ENCODE data around the gene DENND6B. TPM values are rescaled to one million over a fixed set of nuclear protein-coding genes. Genes with fewer than 3 reads are reported as not detected.

DENND6B gene
- total and polyA plus RNA-seq, 7 donors, result 0.46 to 1.6 (median 0.81) TPM

- Histone ChIP-seq H3K27me3 (ENCODE audit: insufficient read depth in 3 of 3, low read length in 2 of 3) (peaks cover 0 to 18% (median 10%) of the 10 kb centered on the region in 3 donors), H3K4me3 (peak overlapping the region; percentile 58), H3K36me3 (ENCODE audit: insufficient read depth in 1 of 2, low read depth in 1 of 2) (no peaks in the 10 kb centered on the region), H3K4me1 (peaks cover 46% of the 10 kb centered on the region), H3K9me3 (no peaks in the 10 kb centered on the region), H3K27ac (no peak overlapping the region)
- 42 to 59% (median 43%) methylated on average over 37 of the region's 37 CpGs for WGBS, 3 donors
- DNase-seq (no peak), ATAC-seq (no peak)
- intact Hi-C loops (cut with DNase I), result no loop called here
- TF ChIP-seq, protein P1, sequence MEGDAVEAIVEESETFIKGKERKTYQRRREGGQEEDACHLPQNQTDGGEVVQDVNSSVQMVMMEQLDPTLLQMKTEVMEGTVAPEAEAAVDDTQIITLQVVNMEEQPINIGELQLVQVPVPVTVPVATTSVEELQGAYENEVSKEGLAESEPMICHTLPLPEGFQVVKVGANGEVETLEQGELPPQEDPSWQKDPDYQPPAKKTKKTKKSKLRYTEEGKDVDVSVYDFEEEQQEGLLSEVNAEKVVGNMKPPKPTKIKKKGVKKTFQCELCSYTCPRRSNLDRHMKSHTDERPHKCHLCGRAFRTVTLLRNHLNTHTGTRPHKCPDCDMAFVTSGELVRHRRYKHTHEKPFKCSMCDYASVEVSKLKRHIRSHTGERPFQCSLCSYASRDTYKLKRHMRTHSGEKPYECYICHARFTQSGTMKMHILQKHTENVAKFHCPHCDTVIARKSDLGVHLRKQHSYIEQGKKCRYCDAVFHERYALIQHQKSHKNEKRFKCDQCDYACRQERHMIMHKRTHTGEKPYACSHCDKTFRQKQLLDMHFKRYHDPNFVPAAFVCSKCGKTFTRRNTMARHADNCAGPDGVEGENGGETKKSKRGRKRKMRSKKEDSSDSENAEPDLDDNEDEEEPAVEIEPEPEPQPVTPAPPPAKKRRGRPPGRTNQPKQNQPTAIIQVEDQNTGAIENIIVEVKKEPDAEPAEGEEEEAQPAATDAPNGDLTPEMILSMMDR (IDR thresholded peaks at IDR 0.05), result no peak
These were observed 59.8 kb downstream of the DENND6B start for GRCh38 chr22:50266994-50267393.

GRCh38 chr22:50264946-50265669 lies 61.7 kb downstream of the DENND6B start:
- peaks cover 0 to 6% (median 0%) of the 10 kb centered on the region in 3 donors for H3K27me3 ChIP-seq (ENCODE audit: insufficient read depth in 3 of 3, low read length in 2 of 3)
- intact Hi-C loops (cut with DNase I), result no loop called here

GRCh38 chr22:50264104-50264745 lies 62.6 kb downstream of the DENND6B start:
- Histone ChIP-seq H3K36me3 (ENCODE audit: insufficient read depth in 1 of 2, low read depth in 1 of 2) (no peaks in the 10 kb centered on the region), H3K27me3 (ENCODE audit: insufficient read depth in 3 of 3, low read length in 2 of 3) (peaks cover 0 to 4% (median 0%) of the 10 kb centered on the region in 3 donors)
- intact Hi-C loops (cut with DNase I), result no loop called here

More at GRCh38 chr22:50264946-50265669, 61.7 kb downstream of the DENND6B start:
- 78 to 85% (median 83%) methylated on average over 13 to 15 of the region's 15 CpGs for WGBS, 3 donors
- Histone ChIP-seq H3K27ac (no peak overlapping the region), H3K36me3 (ENCODE audit: insufficient read depth in 1 of 2, low read depth in 1 of 2) (no peaks in the 10 kb centered on the region), H3K4me3 (no peak overlapping the region), H3K4me1 (peaks cover 35% of the 10 kb centered on the region), H3K9me3 (no peaks in the 10 kb centered on the region)
- DNase-seq, result no peak
- no peak for ATAC-seq
- TF ChIP-seq, protein P1 (IDR thresholded peaks at IDR 0.05), result no peak

DNA sequence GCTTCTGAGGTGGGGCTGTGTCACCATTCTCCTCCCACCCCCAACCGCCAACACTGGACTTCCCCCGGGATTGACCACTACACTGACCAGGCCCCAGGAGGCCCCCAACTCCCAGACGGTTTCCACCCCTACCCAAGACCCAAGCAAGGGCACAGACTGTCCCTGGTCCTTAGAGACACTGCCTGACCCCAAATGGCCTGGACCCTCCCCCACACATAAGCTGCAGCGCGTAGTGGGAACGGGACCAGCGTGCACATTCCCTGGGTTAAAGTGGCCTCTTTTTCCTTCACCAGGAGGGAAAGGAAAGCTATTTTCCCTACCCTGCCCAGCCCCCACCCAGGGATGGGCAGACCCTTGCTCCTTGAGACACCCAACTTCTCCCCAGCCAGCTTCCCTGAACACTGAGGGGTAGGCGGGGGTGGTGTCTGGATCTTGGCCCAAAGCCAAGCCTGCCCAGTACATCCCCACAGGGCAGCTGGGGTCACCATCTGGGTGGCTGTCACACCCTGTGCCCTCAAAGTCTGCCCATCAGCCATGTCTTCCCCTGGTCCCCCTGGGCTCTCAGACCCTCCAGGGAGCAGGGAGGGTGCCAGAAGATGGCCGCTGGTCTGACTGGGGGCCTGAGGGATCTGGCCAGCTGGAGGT lies 63.7 kb downstream of the DENND6B start:
- no peaks in the 10 kb centered on the region for H3K27me3 ChIP-seq (ENCODE audit: insufficient read depth in 3 of 3, low read length in 2 of 3)
- H3K4me3 ChIP-seq, result peak overlapping the region; percentile 84
- H3K4me1 ChIP-seq, result peaks cover 42% of the 10 kb centered on the region
- H3K36me3 ChIP-seq (ENCODE audit: insufficient read depth in 1 of 2, low read depth in 1 of 2), result no peaks in the 10 kb centered on the region
- TF ChIP-seq, protein P1 (IDR thresholded peaks at IDR 0.05), result no peak
- intact Hi-C loops (cut with DNase I), result no loop called here
- DNase-seq (no peak), ATAC-seq (no peak)
- no peaks in the 10 kb centered on the region for H3K9me3 ChIP-seq
- peak overlapping the region; percentile 91 for H3K27ac ChIP-seq
- WGBS, 3 donors, result 51 to 66% (median 53%) methylated on average over 9 of the region's 9 CpGs

More at GRCh38 chr22:50264104-50264745, 62.6 kb downstream of the DENND6B start:
- Histone ChIP-seq H3K4me3 (no peak overlapping the region), H3K9me3 (no peaks in the 10 kb centered on the region), H3K27ac (no peak overlapping the region), H3K4me1 (peaks cover 34% of the 10 kb centered on the region)
- DNase-seq, result no peak
- 88 to 93% (median 88%) methylated on average over 15 of the region's 15 CpGs for WGBS, 3 donors
- ATAC-seq, result no peak
- TF ChIP-seq, protein P1 (IDR thresholded peaks at IDR 0.05), result no peak
